Occipital lobe (tissue), 3 donors: ENCODE results near the gene RNF187. TPM values are rescaled to one million over a fixed set of nuclear protein-coding genes. Genes with fewer than 3 reads are reported as not detected.

Source experiments
- DNase-seq: peaks from one replicate; lab custom pipeline; 2025; lab: John Stamatoyannopoulos, UW
- small RNA-seq: library from RNA; depleted of rRNA; stranded (forward); fragments of <200 nt; gene quantifications from one replicate; pipeline ENCODE3, GENCODE V24; 2014
- total RNA-seq: library from RNA; depleted of rRNA; stranded (reverse); fragments of >200 nt; gene quantifications from one replicate; pipeline ENCODE4 v1.2.3, GENCODE V29; 2014

RNF187 gene
- total RNA-seq, 1 donor from 2014 or later = 61.9 TPM

DNA sequence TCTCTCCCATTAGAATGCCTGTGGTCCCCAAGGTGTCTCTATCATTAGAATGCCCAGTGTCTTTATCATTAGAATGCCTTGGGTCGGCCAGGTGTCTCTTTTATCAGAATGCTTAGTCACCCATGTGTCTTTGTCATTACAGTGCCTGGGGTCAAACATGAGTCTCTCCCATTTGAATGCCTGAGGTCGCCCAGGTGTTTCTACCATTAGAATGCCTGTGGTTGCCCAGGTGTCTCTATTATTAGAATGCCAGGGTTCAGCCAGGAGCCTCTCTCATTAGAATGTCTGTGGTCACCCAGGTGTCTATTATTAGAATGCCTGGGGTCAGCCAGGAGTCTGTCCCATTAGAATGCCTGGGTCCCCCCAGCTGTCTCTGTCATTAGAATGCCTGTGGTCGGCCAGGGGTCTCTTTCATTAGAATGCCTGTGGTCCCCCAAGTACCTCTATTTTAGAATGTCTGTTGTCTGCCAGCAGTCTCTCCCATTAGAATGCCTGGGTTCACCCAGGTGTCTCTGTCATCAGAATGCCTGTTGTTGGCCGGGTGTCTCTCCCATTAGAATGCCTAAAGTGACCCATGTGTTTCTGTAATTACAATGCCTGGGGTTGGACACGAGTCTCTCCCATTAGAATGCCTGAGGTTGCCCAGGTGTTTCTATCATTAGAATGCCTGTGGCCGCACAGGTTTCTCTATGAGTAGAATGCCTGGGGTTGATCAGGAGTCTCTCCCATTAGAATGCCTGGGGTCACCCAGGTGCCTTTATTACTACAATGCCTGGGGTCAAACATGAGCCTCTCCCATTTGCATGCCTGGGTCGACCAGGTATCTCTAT lies 57.1 kb downstream of the RNF187 start:
- DNase-seq = no peak

DNA sequence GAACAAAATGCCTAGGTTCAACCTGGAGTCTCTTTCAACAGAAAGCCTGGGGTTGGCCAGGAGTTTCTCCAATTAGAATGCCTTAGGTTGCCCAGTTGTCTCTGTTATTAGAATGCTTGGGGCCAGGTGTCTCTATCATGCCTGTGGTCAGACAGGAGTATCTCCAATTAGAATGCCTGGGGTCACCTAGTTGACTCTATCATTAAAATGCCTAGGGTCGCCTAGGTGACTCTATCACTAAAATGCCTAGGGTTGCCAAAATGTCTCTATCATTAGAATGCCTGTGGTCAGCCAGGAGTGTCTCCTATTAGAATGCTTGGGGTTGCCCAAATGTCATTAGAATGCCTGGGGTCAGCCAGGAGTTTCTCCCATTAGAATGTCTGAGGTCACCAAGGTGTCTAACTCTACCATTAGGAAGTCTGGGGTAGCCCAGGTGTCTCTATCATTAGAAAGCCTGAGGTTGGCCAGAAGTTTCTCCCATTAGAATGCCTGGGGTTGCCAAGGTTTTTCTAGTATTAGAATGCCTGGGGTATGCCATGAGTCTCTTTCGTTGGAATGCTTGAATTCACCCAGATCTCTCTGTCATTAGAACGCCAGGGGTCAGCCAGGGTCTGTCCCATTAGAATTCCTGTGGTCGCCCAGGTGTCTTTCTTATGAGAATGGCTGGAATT lies 57.9 kb downstream of the RNF187 start:
- DNase-seq = no peak

Small RNA genes lying within 50 kb of the gene (small RNA-seq; reads per million reads assigned to genes)
- 0.09 reads per million for gene MIR4666A

Other genes with a start within 250 kb of the RNF187 start
- gene TRIM11, start 80.5 kb upstream of the RNF187 start, total RNA-seq = 10.9 TPM
- 0.78 TPM for gene TRIM17, start 70.5 kb upstream of the RNF187 start, total RNA-seq
- gene RHOU, start 248.1 kb downstream of the RNF187 start, total RNA-seq = 39.6 TPM